ENCODE data around the gene THAP4. TPM values are rescaled to one million over a fixed set of nuclear protein-coding genes. Genes with fewer than 3 reads are reported as not detected.

Gene THAP4
- total RNA-seq, 1 experiment from 2014 or later, result 71.2 TPM

DNA sequence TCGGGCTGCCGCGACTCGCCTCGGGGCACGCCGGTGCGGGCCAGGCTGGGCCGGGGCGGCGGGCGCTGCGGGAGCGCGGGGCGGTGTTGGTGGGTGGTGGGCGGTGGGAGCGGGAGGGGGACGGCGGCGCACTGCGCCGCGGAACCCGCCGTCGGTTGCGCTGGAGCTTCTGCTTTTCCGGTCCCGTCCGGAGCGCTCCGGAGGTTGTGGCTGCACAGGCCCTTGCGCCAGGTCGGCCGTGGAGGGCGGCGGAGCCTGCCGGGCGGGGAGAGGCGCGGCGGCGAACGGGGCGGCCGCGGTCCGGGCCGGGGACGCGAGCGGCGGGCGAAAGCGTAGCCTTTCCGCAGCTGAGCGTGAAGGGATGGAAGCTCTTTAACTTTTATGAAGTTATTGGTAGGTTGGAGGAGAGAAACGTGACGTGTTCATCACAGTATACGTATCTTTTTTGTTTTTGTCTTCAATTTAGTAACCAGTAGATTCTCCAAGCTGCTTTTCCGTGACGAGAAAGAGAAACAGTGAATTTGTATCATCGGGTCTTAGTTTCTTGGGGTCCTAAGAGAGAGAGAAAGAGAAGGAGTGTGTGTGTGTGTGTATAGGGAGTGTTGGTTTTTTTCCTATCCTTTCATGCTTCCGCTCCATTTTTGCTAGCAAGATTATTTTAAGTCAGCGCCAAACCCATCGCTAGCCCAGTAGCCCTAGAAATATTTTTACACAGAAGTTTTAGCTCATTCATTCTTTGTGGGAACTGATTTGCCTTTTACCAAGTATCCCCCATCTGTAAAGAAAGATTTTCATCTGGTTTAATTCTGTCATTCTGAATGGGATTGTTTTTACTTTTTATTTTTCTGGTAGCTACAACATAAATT, 1.1 kb upstream of the THAP4 start:
- ChIA-PET CTCF (no interaction called here), RAD21 (ENCODE audit: low non-redundant PET in 1 of 2, low total read pairs in 2 of 2, uncharacterized antibody in 2 of 2, unreplicated experiment in 2 of 2) (no interaction called here), POLR2A (interaction anchor here (1.8 kb wide), 1 partner anchor 10 kb away, joined by 4 read pairs; no protein-coding TSS in a partner anchor)
- intact Hi-C loops (cut with micrococcal nuclease), result loop anchor here (5.0 kb wide), 3 partner anchors 81 to 281 kb away; partner anchors contain the start of genes BOK, FARP2 and STK25
- peak overlapping the region; percentile 88 for H3K27ac ChIP-seq (ENCODE audit: low read depth, low read length)
- H3K9me2 ChIP-seq (ENCODE audit: insufficient read depth), result no peaks in the 10 kb centered on the region
- peaks cover 5 to 7% of the 10 kb centered on the region in 2 experiments; a peak in 2 of 4 replicates for H3K9me3 ChIP-seq (ENCODE audit: control insufficient read depth in 1 of 2, insufficient read depth in 1 of 2, low read depth in 1 of 2, low read length in 2 of 2)
- TF ChIP-seq, protein P1, sequence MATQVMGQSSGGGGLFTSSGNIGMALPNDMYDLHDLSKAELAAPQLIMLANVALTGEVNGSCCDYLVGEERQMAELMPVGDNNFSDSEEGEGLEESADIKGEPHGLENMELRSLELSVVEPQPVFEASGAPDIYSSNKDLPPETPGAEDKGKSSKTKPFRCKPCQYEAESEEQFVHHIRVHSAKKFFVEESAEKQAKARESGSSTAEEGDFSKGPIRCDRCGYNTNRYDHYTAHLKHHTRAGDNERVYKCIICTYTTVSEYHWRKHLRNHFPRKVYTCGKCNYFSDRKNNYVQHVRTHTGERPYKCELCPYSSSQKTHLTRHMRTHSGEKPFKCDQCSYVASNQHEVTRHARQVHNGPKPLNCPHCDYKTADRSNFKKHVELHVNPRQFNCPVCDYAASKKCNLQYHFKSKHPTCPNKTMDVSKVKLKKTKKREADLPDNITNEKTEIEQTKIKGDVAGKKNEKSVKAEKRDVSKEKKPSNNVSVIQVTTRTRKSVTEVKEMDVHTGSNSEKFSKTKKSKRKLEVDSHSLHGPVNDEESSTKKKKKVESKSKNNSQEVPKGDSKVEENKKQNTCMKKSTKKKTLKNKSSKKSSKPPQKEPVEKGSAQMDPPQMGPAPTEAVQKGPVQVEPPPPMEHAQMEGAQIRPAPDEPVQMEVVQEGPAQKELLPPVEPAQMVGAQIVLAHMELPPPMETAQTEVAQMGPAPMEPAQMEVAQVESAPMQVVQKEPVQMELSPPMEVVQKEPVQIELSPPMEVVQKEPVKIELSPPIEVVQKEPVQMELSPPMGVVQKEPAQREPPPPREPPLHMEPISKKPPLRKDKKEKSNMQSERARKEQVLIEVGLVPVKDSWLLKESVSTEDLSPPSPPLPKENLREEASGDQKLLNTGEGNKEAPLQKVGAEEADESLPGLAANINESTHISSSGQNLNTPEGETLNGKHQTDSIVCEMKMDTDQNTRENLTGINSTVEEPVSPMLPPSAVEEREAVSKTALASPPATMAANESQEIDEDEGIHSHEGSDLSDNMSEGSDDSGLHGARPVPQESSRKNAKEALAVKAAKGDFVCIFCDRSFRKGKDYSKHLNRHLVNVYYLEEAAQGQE (IDR thresholded peaks at IDR 0.05; ENCODE audit: low read depth), result no peak
- TF ChIP-seq, protein P2, sequence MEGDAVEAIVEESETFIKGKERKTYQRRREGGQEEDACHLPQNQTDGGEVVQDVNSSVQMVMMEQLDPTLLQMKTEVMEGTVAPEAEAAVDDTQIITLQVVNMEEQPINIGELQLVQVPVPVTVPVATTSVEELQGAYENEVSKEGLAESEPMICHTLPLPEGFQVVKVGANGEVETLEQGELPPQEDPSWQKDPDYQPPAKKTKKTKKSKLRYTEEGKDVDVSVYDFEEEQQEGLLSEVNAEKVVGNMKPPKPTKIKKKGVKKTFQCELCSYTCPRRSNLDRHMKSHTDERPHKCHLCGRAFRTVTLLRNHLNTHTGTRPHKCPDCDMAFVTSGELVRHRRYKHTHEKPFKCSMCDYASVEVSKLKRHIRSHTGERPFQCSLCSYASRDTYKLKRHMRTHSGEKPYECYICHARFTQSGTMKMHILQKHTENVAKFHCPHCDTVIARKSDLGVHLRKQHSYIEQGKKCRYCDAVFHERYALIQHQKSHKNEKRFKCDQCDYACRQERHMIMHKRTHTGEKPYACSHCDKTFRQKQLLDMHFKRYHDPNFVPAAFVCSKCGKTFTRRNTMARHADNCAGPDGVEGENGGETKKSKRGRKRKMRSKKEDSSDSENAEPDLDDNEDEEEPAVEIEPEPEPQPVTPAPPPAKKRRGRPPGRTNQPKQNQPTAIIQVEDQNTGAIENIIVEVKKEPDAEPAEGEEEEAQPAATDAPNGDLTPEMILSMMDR (IDR thresholded peaks at IDR 0.05 in 2 of 3, conservative IDR thresholded peaks at IDR 0.05 in 1 of 3; ENCODE audit: borderline replicate concordance in 1 of 3, insufficient read depth in 1 of 3, low read depth in 2 of 3, low read length in 2 of 3), result no peak
- no peak for TF ChIP-seq TCF7L2 (IDR thresholded peaks at IDR 0.05; ENCODE audit: borderline replicate concordance, extremely low read depth, insufficient read depth, insufficient read length)
- TF ChIP-seq EGR1 (IDR thresholded peaks at IDR 0.05; ENCODE audit: low read depth), result no peak
- TF ChIP-seq CBX3 (IDR thresholded peaks at IDR 0.05; ENCODE audit: low read depth), result no peak
- no peak for TF ChIP-seq CEBPB (IDR thresholded peaks at IDR 0.05; ENCODE audit: low read depth)
- TF ChIP-seq JUND (IDR thresholded peaks at IDR 0.05), result no peak
- TF ChIP-seq FOSL1 (IDR thresholded peaks at IDR 0.05; ENCODE audit: low read depth), result no peak
- TF ChIP-seq, protein P3, sequence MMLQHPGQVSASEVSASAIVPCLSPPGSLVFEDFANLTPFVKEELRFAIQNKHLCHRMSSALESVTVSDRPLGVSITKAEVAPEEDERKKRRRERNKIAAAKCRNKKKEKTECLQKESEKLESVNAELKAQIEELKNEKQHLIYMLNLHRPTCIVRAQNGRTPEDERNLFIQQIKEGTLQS (IDR thresholded peaks at IDR 0.05), result no peak
- TF ChIP-seq SIN3A (IDR thresholded peaks at IDR 0.05; ENCODE audit: low read depth), result no peak
- TF ChIP-seq EZH2 (IDR thresholded peaks at IDR 0.05), result no peak
- TF ChIP-seq, protein P4, sequence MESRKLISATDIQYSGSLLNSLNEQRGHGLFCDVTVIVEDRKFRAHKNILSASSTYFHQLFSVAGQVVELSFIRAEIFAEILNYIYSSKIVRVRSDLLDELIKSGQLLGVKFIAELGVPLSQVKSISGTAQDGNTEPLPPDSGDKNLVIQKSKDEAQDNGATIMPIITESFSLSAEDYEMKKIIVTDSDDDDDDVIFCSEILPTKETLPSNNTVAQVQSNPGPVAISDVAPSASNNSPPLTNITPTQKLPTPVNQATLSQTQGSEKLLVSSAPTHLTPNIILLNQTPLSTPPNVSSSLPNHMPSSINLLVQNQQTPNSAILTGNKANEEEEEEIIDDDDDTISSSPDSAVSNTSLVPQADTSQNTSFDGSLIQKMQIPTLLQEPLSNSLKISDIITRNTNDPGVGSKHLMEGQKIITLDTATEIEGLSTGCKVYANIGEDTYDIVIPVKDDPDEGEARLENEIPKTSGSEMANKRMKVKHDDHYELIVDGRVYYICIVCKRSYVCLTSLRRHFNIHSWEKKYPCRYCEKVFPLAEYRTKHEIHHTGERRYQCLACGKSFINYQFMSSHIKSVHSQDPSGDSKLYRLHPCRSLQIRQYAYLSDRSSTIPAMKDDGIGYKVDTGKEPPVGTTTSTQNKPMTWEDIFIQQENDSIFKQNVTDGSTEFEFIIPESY (IDR thresholded peaks at IDR 0.05; ENCODE audit: extremely low read depth, insufficient replicate concordance, low read length), result no peak
- no peak for TF ChIP-seq POLR2AphosphoS5 (IDR thresholded peaks at IDR 0.05; ENCODE audit: low read depth, low read length)
- peaks cover 7 to 24% of the 10 kb centered on the region in 2 experiments; a peak in 3 of 4 replicates for H3K4me1 ChIP-seq (ENCODE audit: control insufficient read depth in 1 of 2, insufficient read depth in 2 of 2, low read length in 2 of 2)
- no peak overlapping the region for H2AFZ ChIP-seq (ENCODE audit: low read depth, low read length, poor library complexity, severe bottlenecking)
- H4K20me1 ChIP-seq (ENCODE audit: insufficient read depth), result no peaks in the 10 kb centered on the region; the same call in 1 of the 2 replicates
- BruUV-seq (replicated peaks), result no TSS peak
- H3K4me3 ChIP-seq (replicated peaks in 1 of 2; ENCODE audit: low read depth in 1 of 2, low read length in 2 of 2), result peak overlapping the region; percentile 72 to 80
- H3K79me2 ChIP-seq (ENCODE audit: insufficient read depth, low read length), result peaks cover 88% of the 10 kb centered on the region
- H3K36me3 ChIP-seq (ENCODE audit: control insufficient read depth in 1 of 2, insufficient read depth in 2 of 2, low read length in 2 of 2), result peaks cover 3 to 24% of the 10 kb centered on the region in 2 experiments; a peak in 2 of 4 replicates
- H3K27me3 ChIP-seq (ENCODE audit: insufficient read depth, low read length), result no peaks in the 10 kb centered on the region
- H3K4me2 ChIP-seq (ENCODE audit: low read length), result peak overlapping the region; percentile 91
- DNase-seq (ENCODE audit: low read depth, low spot score), result no peak
- peak overlapping the region; percentile 91 for H3K9ac ChIP-seq (ENCODE audit: low read length)
- ATAC-seq, result peak; percentile 11

Measured in HCT116 (cell line).